ENCODE measurements around the gene ITPRIP.

Gene ITPRIP

DNA sequence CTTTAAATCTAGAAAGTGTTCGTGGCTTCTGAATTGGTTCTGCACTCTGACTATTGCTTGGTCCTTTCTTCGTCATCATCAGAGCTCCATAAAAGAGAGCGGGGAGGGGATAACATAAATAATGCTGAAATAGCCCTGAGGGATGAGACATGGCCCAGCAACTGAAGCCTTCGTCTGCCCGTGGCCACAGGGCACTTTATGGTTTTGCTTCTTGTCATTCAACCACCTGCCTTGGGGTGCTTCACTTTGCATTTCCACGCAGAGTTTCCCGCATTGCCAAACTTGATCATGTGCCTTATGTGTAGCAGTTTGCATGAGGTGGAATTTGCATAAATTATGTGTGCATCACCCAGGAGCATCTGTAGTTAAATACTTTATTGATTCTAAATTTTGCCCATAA lies 53.4 kb downstream of the ITPRIP start:
- Histone ChIP-seq H3K4me3 (ENCODE audit: insufficient read depth, low read depth, low read length, poor library complexity, severe bottlenecking) (no peak overlapping the region), H3K36me3 (ENCODE audit: control insufficient read depth, insufficient read depth, low read length) (no peaks in the 10 kb centered on the region)

DNA sequence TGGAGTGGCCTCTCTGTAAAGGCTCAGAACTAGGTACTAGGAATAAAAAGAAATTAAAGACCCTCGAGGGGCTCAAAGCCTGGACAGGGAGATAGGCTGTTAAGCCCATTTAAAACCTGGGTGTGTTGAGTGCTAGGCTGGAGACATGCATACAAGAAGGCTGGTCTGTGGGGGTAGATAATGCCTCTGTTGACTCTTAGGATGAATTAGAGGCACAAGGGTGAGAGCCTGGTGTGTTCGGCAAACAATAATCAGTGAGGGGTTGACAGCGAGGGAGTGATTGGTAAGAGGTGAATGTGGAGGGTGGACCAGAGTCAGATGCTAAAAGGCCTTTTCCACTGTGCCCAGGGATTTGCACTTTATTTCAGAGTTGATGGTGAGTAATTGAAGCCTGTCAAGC lies 56.6 kb downstream of the ITPRIP start:
- DNase-seq, result no peak
- Histone ChIP-seq H3K27me3 (replicated peaks; ENCODE audit: control insufficient read depth, insufficient read depth, low read length, poor library complexity, severe bottlenecking) (no peaks in the 10 kb centered on the region), H3K36me3 (ENCODE audit: control insufficient read depth, insufficient read depth, low read length) (no peaks in the 10 kb centered on the region), H3K27ac (ENCODE audit: insufficient read depth, low read length, poor library complexity, severe bottlenecking) (no peak overlapping the region), H3K4me1 (ENCODE audit: control insufficient read depth, insufficient read depth, low read length, poor library complexity, severe bottlenecking) (no peaks in the 10 kb centered on the region), H3K4me3 (ENCODE audit: insufficient read depth, low read depth, low read length, poor library complexity, severe bottlenecking) (no peak overlapping the region), H3K9me3 (ENCODE audit: control insufficient read depth, low read length) (no peaks in the 10 kb centered on the region)

More for the DNA sequence above, 53.4 kb downstream of the ITPRIP start:
- Histone ChIP-seq H3K4me1 (ENCODE audit: control insufficient read depth, insufficient read depth, low read length, poor library complexity, severe bottlenecking) (no peaks in the 10 kb centered on the region), H3K27ac (ENCODE audit: insufficient read depth, low read length, poor library complexity, severe bottlenecking) (no peak overlapping the region), H3K9me3 (ENCODE audit: control insufficient read depth, low read length) (no peaks in the 10 kb centered on the region), H3K27me3 (replicated peaks; ENCODE audit: control insufficient read depth, insufficient read depth, low read length, poor library complexity, severe bottlenecking) (no peaks in the 10 kb centered on the region)
- no peak for DNase-seq

DNA sequence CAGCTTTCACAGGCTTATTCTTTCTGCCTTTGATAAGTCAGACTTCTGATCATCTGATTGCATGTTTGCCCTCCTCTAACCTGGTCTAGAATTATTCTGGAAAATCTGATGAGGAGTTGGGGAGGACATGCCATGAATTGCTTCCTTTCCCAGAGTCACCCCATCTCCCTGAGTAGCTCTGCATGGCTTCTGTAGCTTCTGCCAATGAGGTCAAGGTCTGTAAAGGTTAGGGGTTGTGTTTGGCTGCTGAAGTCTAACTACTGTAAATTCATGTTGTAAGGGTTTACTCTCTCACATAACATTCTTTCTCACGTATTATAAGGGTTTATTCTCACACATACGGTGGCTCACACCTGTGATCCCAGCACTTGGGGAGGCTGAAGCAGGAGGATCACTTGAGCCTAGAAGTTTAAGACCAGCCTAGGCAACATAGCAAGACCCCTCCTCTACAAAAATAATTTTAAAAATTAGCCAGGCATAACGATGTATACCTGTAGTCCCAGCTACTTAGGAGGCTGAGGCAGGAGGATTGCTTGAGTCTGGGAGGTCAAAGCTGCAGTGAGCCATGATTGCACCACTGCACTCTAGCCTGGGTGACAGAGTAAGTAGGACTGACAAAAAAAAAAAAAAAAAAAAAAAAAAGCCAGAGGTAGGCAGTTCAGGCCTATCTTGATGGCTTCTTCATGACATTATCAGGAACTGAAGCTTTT lies 58.6 kb downstream of the ITPRIP start:
- Histone ChIP-seq H3K4me3 (ENCODE audit: insufficient read depth, low read depth, low read length, poor library complexity, severe bottlenecking) (no peak overlapping the region), H3K36me3 (ENCODE audit: control insufficient read depth, insufficient read depth, low read length) (no peaks in the 10 kb centered on the region), H3K27ac (ENCODE audit: insufficient read depth, low read length, poor library complexity, severe bottlenecking) (no peak overlapping the region), H3K4me1 (ENCODE audit: control insufficient read depth, insufficient read depth, low read length, poor library complexity, severe bottlenecking) (peaks cover 6% of the 10 kb centered on the region), H3K27me3 (replicated peaks; ENCODE audit: control insufficient read depth, insufficient read depth, low read length, poor library complexity, severe bottlenecking) (no peaks in the 10 kb centered on the region), H3K9me3 (ENCODE audit: control insufficient read depth, low read length) (no peaks in the 10 kb centered on the region)
- no peak for DNase-seq

DNA sequence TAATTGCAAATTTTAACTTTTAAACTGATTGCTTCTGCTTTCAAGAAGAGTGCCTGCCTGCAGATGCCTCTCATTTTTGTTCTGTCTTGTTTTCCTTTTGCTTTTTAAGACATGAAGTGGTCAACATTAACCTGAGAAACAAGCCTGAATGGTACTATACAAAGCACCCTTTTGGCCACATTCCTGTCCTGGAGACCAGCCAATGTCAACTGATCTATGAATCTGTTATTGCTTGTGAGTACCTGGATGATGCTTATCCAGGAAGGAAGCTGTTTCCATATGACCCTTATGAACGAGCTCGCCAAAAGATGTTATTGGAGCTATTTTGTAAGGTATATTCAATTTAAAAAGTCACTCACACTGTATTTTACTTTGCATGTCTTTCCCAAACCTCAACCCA lies 60.5 kb downstream of the ITPRIP start:
- Histone ChIP-seq H3K9me3 (ENCODE audit: control insufficient read depth, low read length) (no peaks in the 10 kb centered on the region), H3K4me1 (ENCODE audit: control insufficient read depth, insufficient read depth, low read length, poor library complexity, severe bottlenecking) (peaks cover 8% of the 10 kb centered on the region), H3K27ac (ENCODE audit: insufficient read depth, low read length, poor library complexity, severe bottlenecking) (no peak overlapping the region), H3K36me3 (ENCODE audit: control insufficient read depth, insufficient read depth, low read length) (no peaks in the 10 kb centered on the region), H3K4me3 (ENCODE audit: insufficient read depth, low read depth, low read length, poor library complexity, severe bottlenecking) (no peak overlapping the region), H3K27me3 (replicated peaks; ENCODE audit: control insufficient read depth, insufficient read depth, low read length, poor library complexity, severe bottlenecking) (no peaks in the 10 kb centered on the region)
- DNase-seq, result no peak

DNA sequence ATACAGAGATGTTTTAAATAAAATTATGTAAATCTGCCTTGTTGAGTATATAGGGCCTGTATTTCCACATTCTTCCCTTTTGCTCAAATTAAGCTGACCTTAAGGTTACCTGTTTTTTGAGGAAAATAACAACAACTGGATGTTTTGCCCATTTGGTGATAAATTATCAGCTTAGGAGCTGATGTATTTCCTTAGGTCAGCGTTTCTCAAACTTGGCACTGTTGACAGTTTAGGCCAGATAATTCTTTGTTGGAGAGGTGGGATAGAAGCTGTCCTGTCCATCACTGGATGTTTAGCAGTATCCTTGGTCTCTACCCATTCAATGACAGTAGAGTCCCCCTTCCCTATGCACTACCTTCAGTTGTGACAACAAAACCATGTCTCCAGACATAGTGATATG lies 62.1 kb downstream of the ITPRIP start:
- no peak overlapping the region for H3K4me3 ChIP-seq (ENCODE audit: insufficient read depth, low read depth, low read length, poor library complexity, severe bottlenecking)
- H3K27me3 ChIP-seq (replicated peaks; ENCODE audit: control insufficient read depth, insufficient read depth, low read length, poor library complexity, severe bottlenecking), result no peaks in the 10 kb centered on the region
- H3K36me3 ChIP-seq (ENCODE audit: control insufficient read depth, insufficient read depth, low read length), result no peaks in the 10 kb centered on the region
- DNase-seq, result no peak
- H3K4me1 ChIP-seq (ENCODE audit: control insufficient read depth, insufficient read depth, low read length, poor library complexity, severe bottlenecking), result peaks cover 8% of the 10 kb centered on the region
- H3K27ac ChIP-seq (ENCODE audit: insufficient read depth, low read length, poor library complexity, severe bottlenecking), result no peak overlapping the region
- no peaks in the 10 kb centered on the region for H3K9me3 ChIP-seq (ENCODE audit: control insufficient read depth, low read length)

DNA sequence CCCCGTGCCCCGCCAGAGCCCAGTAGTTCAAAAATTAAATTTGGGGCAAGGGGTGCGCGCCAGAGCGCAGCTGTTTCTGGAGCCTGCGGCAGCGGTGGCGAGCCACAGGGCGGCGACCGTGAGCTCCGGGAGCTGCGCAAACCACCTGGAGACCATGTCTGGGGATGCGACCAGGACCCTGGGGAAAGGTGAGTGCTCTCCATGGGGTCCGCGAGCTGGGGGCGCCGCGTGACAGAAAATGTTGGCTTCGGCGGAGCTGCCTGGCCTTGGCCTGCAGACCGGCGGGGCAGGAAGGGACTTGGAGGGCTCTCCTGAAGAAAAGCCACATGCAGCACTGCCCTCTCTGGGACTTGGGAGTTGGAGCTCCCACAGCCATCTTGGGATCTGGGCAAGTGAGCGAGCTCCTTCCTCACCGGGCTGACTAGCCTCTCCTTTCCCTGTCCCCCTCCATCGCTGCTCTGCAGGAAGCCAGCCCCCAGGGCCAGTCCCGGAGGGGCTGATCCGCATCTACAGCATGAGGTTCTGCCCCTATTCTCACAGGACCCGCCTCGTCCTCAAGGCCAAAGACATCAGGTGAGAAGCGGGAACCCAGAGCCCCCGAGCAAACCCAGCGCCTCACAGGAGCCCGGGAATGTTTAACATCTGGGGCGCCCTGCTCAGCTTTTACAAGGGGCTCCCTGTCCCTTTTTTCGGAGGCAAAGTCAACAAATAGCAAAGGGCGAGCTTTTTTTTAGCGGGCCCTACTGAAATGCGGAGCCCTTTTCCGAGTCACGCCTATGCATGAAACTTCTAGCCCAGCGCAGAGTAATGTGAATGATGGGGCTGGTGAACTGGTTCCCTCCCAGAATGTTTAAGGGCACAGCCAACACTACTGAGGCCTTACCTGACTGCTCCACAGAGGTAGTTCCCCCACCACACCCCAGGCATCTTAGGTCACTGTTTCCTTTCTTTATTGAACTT lies 63.2 kb downstream of the ITPRIP start:
- Histone ChIP-seq H3K36me3 (ENCODE audit: control insufficient read depth, insufficient read depth, low read length) (no peaks in the 10 kb centered on the region), H3K27me3 (replicated peaks; ENCODE audit: control insufficient read depth, insufficient read depth, low read length, poor library complexity, severe bottlenecking) (no peaks in the 10 kb centered on the region), H3K27ac (ENCODE audit: insufficient read depth, low read length, poor library complexity, severe bottlenecking) (no peak overlapping the region), H3K4me1 (ENCODE audit: control insufficient read depth, insufficient read depth, low read length, poor library complexity, severe bottlenecking) (peaks cover 8% of the 10 kb centered on the region), H3K9me3 (ENCODE audit: control insufficient read depth, low read length) (no peaks in the 10 kb centered on the region), H3K4me3 (ENCODE audit: insufficient read depth, low read depth, low read length, poor library complexity, severe bottlenecking) (peak overlapping the region; percentile 4)
- DNase-seq, result no peak

DNA sequence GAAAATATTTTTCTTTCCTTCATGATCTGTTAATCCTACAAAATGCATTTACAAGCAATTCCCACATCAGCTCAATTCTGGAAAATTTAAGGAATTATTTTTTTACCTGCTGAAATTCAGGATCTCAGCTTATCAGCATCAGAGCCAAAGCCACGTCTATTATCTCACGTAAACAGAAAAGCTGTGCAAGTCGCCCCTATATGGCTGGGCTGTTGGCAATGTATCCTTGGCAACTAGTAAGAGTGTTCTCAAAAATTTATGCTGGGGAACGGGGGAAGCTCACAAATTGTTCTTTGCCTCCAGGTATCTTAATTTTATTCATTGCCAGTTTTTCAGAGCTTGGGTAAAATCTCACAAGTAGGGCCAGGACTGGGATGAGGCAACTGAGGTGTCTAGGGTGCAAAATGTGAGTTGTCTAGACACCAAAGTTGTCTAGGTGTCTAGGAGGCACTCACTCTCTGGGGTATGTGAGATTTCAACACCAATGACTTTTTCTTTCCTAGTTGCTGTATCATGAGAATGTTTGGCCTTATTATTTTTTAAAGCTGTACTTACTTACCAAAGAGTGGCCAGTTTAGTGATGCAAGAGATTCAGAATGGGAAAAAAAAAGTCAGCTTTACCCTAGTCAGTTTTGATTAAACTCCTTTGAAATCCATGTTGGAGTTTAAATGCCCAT lies 64.2 kb downstream of the ITPRIP start:
- no peak for DNase-seq
- Histone ChIP-seq H3K4me1 (ENCODE audit: control insufficient read depth, insufficient read depth, low read length, poor library complexity, severe bottlenecking) (peaks cover 8% of the 10 kb centered on the region), H3K9me3 (ENCODE audit: control insufficient read depth, low read length) (no peaks in the 10 kb centered on the region), H3K36me3 (ENCODE audit: control insufficient read depth, insufficient read depth, low read length) (no peaks in the 10 kb centered on the region), H3K4me3 (ENCODE audit: insufficient read depth, low read depth, low read length, poor library complexity, severe bottlenecking) (no peak overlapping the region), H3K27ac (ENCODE audit: insufficient read depth, low read length, poor library complexity, severe bottlenecking) (no peak overlapping the region), H3K27me3 (replicated peaks; ENCODE audit: control insufficient read depth, insufficient read depth, low read length, poor library complexity, severe bottlenecking) (no peaks in the 10 kb centered on the region)

DNA sequence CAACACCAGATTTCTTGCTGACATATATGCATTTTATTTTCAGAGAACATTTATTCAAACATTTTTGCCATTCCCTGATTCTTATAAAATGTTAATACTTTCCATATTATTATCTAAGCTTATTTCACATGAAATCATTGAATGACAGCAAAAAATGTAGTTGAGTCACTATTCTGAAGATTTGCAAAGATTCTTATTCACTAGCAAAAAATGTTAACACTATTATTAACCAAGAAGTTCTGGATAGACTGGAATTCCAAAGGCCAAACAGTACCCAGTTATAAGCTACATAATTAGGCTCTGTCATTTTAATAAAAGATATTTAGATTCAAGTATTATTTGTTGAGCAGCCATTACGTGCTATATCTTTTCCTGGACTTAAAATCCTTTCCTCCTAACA lies 65.0 kb downstream of the ITPRIP start:
- Histone ChIP-seq H3K27me3 (replicated peaks; ENCODE audit: control insufficient read depth, insufficient read depth, low read length, poor library complexity, severe bottlenecking) (no peaks in the 10 kb centered on the region), H3K27ac (ENCODE audit: insufficient read depth, low read length, poor library complexity, severe bottlenecking) (no peak overlapping the region), H3K4me1 (ENCODE audit: control insufficient read depth, insufficient read depth, low read length, poor library complexity, severe bottlenecking) (peaks cover 10% of the 10 kb centered on the region), H3K9me3 (ENCODE audit: control insufficient read depth, low read length) (no peaks in the 10 kb centered on the region), H3K36me3 (ENCODE audit: control insufficient read depth, insufficient read depth, low read length) (no peaks in the 10 kb centered on the region), H3K4me3 (ENCODE audit: insufficient read depth, low read depth, low read length, poor library complexity, severe bottlenecking) (no peak overlapping the region)
- DNase-seq, result no peak

DNA sequence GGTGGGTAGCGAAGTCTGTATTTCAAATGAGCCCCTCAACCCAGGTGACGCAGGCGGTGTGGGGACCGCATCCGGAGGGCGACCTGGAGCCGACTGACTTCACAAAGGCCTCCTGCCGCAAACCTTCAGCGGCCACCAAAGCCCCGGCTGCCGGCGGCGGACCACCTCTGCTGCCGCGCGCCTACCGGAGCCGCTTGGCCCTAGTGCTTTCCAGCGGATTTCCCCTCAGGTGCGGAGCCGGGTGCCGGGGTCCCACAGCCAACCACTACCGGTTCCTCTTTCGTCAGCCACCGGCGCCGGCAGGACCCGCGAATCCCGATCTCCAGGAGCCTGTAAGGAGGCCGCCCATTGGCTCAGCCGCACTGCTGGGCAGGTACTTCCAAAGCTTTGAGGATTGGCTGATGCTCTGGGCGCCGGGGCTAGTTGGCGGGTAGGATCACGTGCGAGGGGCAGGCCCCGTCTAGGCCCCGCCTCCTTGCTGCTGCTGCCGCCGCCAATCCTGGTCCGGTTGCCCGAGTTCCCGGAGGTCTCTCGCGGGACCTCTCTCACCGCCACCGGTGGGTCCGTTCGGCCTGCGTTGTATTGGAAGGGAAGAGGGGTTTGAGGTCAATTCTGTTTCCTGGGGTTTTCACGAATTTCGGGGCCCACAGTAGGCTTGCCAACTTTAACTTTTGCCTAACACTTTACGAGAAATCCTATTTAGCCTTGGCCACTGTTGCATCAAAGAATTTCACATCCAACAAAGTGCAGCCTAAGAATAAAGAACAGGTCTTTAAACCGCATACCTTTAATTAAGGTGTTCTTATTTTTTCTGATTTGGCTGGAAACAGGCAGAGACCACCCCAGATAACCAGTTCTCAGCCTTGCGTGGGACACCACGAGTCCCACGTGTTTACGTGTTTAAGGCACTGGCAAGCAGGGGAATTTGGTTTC lies 69.3 kb downstream of the ITPRIP start, which contains the start of gene GSTO2:
TSS of gene GSTO2 (plus strand) at position 472 of the 933 bp plus-strand sequence. CDS start 5,732 bp downstream, outside the sequence.
- peaks cover 10% of the 10 kb centered on the region for H3K4me1 ChIP-seq (ENCODE audit: control insufficient read depth, insufficient read depth, low read length, poor library complexity, severe bottlenecking)
- no peaks in the 10 kb centered on the region for H3K27me3 ChIP-seq (replicated peaks; ENCODE audit: control insufficient read depth, insufficient read depth, low read length, poor library complexity, severe bottlenecking)
- peaks cover 11% of the 10 kb centered on the region for H3K36me3 ChIP-seq (ENCODE audit: control insufficient read depth, insufficient read depth, low read length)
- DNase-seq, result peak; percentile 97 to 99 (median 98)
- peak within 1 kb of the TSS; percentile 94 for H3K27ac ChIP-seq (ENCODE audit: insufficient read depth, low read length, poor library complexity, severe bottlenecking)
- H3K9me3 ChIP-seq (ENCODE audit: control insufficient read depth, low read length), result no peaks in the 10 kb centered on the region
- peak within 1 kb of the TSS; percentile 58 for H3K4me3 ChIP-seq (ENCODE audit: insufficient read depth, low read depth, low read length, poor library complexity, severe bottlenecking)
